ENCODE measurements around the gene TMCO4.
"Not testable (repeated sequence)": the region's sequence is repeated elsewhere in the genome, so short reads cannot be mapped to it uniquely, and the experiment has no call there.

The TMCO4 gene

DNA sequence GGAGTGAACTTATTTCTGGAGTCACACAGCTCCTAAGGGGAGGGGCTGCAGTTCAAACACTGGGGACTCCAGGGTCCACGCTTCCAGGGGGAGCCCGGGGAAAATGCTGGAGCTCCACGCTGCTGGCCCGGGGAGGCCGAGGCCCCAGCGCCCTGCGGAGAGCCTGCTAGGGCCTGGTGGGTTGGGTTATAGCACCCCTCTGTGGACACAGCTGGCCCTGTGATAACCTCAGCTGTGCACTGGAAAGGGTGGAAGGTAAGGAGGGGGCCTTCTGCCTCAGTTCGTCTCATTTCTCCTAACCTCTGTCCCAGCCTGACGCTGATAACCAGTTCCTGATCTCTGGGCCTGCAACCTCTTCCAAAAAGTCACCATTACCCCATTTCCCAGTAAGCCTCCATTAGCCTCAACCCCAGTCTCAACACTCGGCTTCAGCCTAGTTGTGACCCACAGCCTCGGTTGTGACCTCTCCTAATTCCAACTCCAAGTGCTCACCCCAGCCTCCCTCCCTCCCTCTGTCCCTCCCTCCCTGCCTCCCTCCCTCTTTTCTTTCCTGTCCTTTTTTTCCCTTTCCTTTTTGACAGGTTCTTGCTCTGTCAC is 148.5 kb downstream of the TMCO4 start:
- no peak for DNase-seq

DNA sequence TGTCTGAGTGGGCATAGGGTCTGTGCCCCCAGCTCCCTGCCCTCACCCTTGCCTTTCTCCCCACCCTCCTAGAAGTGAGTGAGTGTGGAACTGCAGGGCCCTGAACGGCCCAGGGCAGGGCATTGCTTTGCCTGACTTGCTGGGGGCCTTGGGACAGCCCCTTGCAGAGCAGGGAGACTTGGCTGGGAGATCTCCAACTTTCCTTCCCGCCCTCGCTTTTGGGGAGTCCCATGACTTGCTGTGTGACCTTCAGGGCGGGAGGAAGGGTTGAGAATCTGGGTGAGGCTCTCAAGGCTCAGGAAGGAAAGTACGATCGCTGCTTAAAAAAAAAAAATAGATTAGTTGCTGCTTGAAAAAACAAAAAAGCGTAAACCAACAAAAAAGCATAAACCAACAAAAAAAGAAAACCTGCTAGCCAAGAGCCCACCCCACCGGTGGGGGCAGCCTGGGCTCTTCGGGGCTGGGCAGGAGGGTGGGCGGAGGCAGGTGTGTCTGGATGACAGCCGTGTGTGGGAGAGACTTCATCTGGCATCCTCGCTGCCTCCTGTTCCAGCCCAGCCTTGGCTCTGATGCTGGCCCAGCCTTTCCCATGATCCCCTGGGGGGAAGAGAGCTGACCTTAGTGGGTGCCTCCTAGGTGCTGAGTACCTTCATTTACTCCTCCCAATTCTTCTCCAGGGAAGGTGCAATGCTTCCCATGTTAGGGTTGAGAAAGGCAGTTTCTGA is 149.1 kb downstream of the TMCO4 start:
- no peak for DNase-seq

DNA sequence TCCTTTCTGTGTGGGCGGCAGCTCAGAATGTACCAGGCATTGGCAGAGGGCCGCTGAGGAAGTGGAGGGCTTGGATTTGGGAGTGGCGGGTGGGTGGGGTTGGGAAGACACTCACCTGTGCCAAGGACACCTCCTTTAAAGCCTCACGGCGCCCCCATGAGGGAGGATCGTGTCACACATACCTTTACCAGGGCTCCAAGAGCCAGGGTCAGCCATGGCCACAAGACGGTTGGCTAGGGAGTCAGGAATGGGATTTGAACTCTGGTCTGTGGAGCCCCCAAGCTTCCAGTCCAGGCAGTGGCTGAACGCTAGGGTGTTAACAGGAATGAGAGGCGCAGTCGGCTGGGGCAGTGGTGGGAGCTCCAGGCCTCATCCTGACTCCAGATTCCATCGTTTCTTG is 151.0 kb downstream of the TMCO4 start:
- DNase-seq: no peak

DNA sequence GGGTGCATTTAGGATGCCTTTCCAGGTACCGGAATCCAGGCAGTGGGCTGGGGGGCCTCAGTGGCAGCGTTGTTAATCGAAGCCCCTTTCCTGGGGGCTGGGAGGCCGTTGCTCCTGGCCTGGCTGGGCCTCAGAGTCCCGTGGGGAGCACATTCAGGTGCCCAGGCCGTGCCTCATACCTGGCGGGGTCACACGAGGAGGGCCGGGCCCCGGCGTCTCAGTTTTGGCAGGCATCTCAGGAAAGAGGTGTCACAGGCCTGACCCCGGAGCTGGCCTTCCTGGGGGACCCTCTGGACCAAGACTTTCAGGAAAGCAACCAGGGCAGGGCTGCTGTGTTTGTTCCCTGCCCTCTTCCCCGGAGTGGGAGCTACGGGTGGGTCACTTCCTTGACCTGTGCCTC is 151.5 kb downstream of the TMCO4 start:
- no peak for DNase-seq

DNA sequence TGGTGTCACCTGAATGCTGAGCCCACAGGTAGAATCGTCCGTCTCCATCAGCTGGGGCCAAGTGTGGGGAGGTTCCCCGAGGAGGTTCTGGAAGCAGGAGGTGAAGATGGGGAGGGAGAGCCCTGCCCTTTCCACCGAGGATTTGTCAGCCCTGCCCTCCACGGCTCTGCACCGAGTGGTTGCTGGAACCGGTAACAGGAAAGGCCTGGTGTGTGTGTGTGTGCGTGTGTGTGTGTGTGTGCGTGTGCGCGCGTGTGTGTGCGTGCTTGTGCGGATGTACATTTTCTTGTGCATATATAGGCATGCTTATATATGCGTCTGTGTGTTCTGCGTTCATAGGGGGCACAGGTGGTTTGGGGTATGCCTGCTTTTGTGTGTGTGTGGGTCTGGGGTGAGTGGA is 152.1 kb downstream of the TMCO4 start:
- DNase-seq: no peak

DNA sequence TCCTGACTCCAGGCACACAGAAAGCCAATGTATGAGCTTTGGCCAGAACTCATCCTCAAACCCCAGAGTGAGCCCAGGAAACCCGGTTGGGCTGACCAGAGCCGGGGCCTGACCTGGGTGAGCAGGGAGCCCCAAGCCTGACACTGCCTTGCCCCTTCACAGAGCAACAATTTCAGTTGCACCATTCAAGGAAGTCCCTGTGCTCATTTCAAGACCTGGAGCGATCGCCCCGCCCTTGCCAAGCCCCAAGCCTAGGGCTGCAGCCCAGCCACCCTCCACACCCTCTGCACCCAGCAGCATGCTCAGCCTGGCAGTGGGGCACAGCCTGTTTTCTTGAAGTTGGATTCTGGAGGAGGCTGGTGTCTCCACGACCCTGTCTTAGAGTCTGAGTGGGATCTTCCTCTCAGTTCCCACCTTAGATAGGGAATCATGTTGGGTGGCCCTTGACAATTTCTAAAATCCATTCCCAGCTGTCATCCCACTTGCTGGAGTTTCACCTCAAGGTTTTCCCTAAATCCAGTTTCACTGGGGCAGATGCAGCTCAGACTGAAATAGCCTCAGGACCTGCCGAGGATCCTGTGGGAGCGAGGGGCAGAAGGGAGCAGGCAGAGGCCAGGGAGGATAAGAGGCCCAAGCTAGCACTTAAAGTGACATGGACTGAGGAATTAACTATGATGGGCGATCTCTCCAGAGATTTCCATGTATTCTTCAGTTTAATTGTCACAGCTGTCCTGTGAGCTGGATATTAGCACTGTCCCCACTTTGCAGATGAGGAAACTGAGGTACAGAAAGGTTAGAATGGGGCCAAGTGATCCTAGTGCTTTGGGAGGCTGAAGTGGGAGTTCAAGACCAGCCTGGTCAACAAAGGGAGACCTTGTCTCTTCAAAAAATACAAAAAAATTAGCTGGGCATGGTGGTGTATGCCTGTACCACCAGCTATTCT is 153.1 kb downstream of the TMCO4 start:
- no peak for DNase-seq

DNA sequence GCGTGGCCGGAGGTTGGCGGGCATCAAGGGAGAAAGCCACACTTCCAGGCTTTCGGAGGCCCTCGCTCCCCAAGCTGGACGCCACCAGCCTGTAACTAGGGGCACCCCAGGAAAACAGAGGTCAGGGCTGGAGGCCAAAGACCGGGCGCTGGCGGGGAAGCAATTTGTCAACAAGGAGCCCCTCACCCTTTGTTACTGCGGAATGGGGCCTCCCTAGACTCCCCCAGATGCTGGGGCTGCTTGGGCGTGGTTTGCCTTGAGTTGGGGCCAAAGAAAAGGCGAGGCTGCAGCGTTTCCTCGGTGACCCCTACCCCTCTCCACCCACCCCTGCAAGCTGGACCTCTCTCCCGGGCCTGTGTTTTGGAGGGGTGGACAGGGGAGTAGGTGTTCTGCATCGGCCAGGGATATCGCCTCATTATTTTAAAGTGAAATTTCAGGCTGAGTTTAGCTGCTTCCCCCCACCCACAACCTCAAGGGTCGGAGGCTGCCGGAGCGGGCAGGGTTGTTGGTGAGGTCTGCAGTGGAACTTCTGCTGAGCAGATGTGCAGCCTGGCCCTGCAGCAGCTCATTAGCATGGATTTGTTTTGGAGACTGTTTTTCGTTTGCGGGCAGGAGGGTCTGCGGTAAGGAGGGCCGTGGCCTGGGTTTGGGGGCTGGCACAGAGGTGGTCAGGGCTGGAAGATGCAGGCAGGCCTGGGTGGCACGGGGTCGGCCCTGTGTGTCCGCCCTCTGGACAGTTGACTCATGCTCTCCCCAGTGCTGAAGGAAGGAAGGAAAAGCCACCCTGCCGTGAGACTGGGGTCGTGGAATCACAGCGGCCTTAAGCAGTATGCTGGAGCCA is 154.1 kb downstream of the TMCO4 start:
- no peak for DNase-seq

DNA sequence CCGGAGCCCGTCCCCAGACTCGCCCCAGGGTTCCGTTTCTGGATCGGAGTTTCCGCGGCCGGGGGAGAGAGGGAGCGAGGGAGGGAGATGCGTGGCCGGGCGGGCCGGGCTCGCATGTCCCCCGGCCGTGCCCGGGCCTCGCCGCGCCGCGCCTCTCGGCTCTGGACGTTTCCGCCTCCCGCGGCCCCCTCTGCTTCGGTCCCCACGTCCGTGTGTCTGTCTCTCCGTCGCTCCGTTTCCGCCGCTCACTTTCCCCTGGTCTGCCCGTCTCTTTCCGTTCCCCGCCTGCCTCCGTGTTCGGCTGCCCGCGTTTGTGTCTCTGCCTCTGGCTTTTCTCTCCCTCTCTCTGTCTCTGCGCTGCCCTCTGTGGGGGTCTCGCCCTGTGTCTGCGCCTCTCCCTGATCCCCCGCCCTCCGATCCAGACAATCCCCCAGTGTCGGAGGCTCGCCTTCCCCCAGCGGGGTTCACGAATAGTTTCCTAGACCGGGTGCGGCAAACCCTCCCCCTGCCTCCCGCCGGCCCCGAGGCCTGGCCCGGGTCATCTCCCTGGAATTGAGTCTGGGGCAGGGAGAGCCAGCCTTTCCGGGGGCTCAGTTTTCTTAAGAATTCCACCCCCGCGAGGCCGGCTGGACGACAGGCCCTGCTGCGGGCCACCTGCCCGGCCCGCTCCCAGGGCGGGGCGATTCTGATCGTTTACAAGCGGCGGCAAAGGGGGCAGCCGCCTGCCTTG is 154.9 kb downstream of the TMCO4 start:
- DNase-seq: no peak

DNA sequence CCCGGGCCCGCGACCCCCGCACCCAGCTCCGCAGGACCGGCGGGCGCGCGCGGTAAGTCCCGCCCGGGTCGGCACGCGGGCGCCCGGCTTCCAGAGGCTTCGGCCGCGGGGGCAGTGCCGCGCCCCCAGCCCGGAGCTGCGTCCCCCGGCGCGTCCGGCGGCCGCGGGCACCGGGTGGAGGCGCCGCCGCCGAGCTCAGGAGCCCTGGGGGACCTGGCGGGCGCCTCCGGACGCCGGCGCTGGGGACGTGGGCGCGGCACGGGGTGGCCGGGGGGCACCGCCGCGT is 155.4 kb downstream of the TMCO4 start:
- DNase-seq: no peak

DNA sequence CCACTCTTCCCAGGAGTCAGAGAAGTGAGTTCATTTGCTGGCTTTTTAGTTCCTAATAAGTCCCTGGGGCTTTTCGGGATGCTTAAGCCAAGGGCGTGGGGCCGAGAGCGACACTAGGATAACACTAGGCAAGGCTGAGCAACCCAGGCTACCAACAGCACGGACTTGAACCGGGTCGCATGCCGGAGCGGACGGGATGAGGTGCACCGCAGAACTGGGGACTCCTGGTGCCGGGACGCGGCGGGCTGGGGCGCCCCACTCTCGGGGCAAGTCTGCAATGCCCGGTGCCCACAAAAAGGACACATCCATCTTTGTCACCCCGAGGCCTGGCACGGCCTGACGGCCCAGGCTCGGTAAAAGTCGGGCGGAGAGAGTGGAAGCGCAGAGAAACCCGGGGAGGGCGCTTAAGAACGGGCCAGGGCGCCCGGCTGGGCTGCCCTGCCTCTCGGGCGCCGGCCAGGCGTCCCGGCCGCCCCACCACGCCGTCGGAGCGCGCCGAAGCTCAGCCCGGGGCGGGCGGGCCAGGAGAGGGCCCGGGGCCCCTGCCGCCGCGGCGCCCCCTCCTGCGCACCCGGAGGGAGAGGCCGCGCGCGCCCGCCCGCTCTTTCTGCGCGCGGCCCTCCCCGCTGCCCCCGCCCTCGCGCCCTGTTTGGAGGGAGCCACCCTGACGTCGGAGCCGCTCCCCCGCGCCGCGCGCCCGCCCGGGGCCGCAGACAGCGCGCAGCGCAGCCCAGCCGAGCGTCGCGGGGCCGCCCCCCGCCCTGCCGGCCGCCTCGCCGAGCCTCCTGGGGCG is 155.9 kb downstream of the TMCO4 start, which contains the start of gene NBL1:
Gene NBL1, plus strand, starts transcription at position 710 of the 793 bp plus-strand sequence. CDS start 10,720 bp downstream, outside the sequence.
- no peak for DNase-seq

DNA sequence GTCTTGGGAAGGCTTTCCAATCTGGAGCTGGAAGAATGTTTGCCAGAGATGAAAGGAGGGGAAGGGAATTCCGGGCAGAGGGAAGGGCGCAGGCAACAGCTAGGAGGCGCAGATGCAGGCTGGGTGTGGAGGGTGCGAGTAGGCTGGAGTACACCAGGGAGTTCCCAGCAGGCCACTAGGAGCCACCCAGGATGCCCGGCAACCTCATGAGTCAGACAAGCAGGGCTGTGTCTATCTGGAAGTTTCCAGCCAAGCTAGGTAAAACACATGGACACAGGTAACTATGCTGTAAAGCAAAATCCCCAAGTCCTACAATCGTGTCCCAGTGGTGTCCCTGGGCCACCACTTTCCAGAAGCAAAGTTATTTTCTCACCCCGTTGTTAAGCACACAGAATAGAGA is 156.6 kb downstream of the TMCO4 start:
- DNase-seq: no peak

DNA sequence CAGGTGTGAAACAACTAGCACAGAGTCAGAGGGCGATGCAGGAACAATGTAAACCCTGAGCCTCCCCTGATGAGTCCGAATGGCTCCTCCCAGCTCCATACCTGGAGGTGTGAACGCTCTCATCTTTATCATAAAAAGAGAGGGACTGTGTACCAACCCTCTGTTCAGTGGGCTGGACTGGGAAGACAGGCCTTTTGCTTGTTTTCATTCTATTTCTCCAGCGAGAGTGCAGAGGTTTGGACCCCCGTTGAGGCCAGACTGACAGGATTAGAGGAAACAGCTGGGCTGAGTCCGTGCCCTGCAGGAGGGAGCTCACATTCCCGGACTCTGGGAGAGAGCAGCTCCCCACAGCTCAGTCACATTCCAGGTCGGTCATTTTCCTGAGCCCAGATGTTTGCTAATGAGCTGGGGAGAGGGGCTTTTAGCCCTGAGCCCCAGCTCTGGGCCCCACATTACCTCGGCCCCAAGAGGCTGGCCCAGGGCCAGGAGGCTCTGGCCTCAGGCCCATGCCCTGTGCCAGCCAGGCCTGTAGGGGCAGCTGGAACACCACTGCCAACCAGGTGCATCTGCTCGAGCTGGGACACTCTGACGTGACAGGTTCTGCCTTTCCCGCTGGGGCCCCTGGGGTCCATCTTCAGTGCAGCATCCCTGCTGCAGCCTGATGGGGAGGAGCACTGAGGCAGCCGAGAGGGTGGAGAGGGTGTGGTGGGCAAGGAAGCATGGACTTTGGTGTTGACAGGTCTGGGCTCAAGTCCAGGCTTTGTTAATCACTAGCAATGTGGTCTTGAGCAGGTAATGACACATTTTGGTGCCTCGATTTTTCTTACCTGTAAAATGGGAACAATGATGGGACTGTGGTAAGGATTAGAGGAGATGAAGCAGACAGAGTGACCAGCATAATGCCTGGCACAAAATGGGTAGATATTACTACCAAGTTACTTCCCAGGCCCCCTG is 159.1 kb downstream of the TMCO4 start:
- DNase-seq: no peak

DNA sequence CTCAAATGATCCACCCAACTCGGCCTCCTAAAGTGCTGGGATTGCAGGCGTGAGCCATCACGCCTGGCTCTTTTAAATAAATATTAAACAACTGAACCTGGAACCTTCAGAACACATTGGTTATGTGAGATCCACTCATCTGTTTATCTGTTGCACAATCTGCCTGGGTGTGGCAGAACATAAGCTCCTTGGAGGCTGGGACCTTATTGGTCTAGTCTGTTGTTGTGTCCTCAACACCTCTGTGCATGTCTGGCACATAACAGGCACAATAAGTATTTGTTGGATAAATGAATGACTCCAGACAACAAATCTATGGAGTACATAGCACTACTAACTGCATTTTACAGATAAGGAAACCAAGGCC is 159.7 kb downstream of the TMCO4 start:
- no peak for DNase-seq

DNA sequence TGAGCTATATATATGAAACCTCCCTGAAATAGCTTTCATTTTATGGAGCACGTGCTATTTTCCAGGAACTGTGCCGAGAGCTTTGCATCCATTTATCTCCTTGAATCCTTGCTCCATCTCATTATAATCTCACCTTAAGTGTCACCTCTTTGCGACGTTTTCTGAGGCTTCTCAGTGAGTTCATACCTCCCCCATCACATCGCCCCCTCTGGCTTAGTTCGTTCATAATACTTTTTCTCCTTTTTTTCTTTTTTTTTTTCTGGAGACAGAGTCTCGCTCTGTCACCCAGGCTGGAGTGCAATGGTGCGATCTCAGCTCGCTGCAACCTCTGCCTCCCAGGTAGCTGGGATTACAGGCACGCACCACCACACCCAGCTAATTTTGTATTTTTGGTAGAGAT is 160.5 kb downstream of the TMCO4 start:
- DNase-seq: not testable (repeated sequence)

DNA sequence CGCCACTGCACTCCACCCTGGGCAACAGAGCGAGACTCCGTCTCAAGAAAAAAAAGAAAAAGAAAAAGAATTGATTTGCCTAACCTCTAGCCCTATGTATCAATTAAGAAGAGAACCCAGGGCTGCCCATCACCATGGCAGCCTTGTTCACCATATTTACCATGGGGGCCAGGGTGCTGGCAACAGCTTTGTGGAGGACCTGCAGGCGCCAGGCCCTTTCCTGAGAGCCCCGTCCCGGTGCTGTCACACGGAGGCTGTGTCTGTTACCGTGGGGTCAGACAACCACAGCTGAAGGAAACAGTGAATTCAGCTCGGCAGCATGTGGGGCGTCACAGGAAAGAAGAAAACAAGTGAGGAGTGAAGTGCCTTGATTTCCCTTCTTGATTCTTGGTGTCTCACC is 162.1 kb downstream of the TMCO4 start:
- DNase-seq: no peak

DNA sequence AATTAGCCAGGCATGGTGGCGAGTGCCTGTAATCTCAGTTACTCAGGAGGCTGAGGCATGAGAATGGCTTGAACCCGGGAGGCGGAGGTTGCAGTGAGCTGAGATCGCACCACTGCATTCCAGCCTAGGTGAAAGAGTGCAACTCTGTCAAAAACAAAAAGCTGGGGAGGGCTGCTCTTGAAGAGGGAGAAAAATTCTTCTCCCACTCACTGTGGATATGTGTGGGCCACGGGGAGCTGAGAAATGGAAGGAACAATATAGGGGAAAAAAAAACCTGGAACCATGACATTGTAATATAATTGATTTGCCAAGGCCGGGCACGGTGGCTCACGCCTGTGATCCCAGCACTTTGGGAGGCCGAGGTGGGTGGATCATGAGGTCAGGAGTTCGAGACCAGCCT is 163.0 kb downstream of the TMCO4 start:
- DNase-seq: not testable (repeated sequence)

DNA sequence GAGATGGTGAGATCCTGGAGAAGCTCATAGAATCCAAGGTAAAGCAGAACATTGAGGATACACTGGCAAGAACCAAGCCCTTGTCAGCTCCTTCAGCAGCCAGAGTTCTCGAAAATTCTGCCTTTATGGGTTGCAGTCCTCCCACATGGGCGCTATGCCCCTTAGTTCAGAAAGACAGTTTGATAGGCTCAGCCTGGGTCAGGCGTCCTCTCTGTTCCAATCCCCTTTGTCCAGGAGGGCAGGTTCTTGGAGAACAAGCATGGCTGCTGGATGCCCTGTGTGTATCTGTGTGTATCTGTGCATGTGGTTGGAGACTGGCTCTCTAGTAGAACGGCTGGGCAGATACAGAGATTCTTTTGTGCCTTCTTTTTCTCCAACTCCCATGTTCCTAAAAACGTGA is 163.7 kb downstream of the TMCO4 start:
- no peak for DNase-seq

DNA sequence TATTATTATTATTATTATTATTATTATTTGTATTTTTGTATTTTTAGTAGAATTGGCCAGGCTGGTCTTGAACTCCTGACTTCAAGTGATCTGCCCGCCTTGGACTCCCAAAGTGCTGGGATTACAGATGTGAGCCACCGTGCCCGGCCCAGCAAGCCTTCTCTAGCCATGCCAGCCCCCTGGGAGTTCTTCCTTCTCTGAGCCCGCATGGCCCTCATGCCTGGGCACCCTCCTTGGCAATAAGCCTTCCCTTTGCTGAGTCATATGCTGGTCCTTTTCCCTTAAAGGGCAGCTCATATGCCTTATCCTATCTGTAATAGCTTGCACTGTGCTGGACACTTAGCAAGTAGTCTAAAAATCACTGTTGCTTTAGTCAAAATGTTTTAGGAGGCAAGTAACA is 164.1 kb downstream of the TMCO4 start:
- no peak for DNase-seq

DNA sequence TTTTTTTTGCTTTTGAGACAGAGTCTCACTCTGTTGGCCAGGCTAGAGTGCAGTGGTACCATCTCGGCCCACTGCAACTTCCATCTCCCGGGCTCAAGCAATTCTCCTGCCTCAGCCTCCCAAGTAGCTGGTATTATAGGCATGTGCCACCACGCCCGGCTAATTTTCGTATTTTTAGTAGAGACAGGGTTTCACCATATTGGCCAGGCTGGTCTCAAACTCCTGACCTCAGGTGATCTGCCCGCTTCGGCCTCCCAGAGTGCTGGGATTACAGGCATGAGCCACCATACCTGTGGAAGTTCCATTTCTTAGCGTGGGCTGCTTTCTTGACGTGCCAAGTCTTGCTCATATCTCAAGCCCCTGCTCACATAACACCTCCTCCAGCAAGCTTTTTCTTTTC is 164.7 kb downstream of the TMCO4 start:
- DNase-seq: not testable (repeated sequence)

DNA sequence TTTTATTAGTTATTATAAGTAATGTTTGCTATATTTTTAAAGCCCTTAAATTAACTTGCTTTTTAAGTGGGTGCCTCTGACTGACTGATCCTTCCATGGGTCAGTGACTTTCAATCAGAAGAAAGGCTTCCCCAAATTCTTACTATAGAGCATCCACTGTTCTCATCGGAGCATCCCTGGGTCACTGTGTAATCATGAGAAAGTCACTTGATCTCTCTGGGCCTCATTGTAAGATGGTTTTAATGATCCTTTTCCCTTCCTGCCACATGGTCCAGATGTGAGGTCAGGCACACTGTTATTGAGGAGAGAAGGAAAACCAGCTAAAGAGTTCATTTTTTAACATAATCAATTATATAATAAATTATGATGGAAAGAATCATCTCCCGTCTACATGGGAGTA is 166.6 kb downstream of the TMCO4 start:
- DNase-seq: no peak
